Progenitor cell of endocrine pancreas (in vitro differentiated cells): ENCODE results near the gene ZNF865. TPM values are rescaled to one million over a fixed set of nuclear protein-coding genes. Genes with fewer than 3 reads are reported as not detected.

ENCODE experiments used
- DNase-seq: peaks from one replicate; pipeline ENCODE4 v3.0.0; 2021; ENCODE audit warnings: low spot score; ENCODE audit not compliant: unreplicated experiment
- H3K27ac Mint-ChIP-seq: 2 replicates; pipeline ENCODE4 v1.8.0; 2021; ENCODE audit warnings: mild to moderate bottlenecking, moderate library complexity, mixed read lengths
- H3K27me3 Mint-ChIP-seq: 2 replicates; pipeline ENCODE4 v1.8.0; 2021; ENCODE audit warnings: mixed read lengths
- H3K36me3 Mint-ChIP-seq: 2 replicates; pipeline ENCODE4 v1.8.0; 2022; ENCODE audit warnings: mixed read lengths; ENCODE audit not compliant: insufficient read depth
- H3K4me1 Mint-ChIP-seq: 2 replicates; pipeline ENCODE4 v1.8.0; 2021; ENCODE audit warnings: low read depth, mixed read lengths
- H3K4me3 Mint-ChIP-seq: 2 replicates; pipeline ENCODE4 v1.8.0; 2021; ENCODE audit warnings: low read depth, mild to moderate bottlenecking, moderate library complexity, mixed read lengths
- H3K9me3 Mint-ChIP-seq: 2 replicates; pipeline ENCODE4 v1.8.0; 2021; ENCODE audit warnings: low read depth, mixed read lengths
- CTCF ChIP-seq: fragments of 200-600 bp; sonication (generic); IDR thresholded peaks from one replicate; pipeline ENCODE4 v1.5.0; 2021; ENCODE audit warnings: antibody characterized with exemption, mild to moderate bottlenecking; ENCODE audit not compliant: unreplicated experiment
- total RNA-seq: library from RNA; stranded (reverse); gene quantifications from 2 replicates; pipeline ENCODE4 v1.2.1, GENCODE V29; 2021

ZNF865 gene
- total RNA-seq, 1 donor from 2014 or later: 19.9 TPM

GRCh38 chr19:55633861-55634260 lies 28.4 kb downstream of the ZNF865 start:
- Mint-ChIP-seq H3K4me1 (peaks cover 21% of the 10 kb centered on the region), H3K9me3 (no peaks in the 10 kb centered on the region), H3K36me3 (peaks cover 2% of the 10 kb centered on the region), H3K4me3 (peak overlapping the region; percentile 99), H3K27ac (no peak overlapping the region), H3K27me3 (no peaks in the 10 kb centered on the region)
- DNase-seq: no peak
- no peak for TF ChIP-seq CTCF

- Mint-ChIP-seq H3K9me3 (no peaks in the 10 kb centered on the region), H3K36me3 (peaks cover 4% of the 10 kb centered on the region), H3K4me3 (peak overlapping the region; percentile 99), H3K27ac (peak overlapping the region; percentile 99), H3K27me3 (no peaks in the 10 kb centered on the region), H3K4me1 (peaks cover 22% of the 10 kb centered on the region)
- TF ChIP-seq CTCF: no peak
- no peak for DNase-seq
Observed at GRCh38 chr19:55635334-55635717, 29.9 kb downstream of the ZNF865 start.

GRCh38 chr19:55635856-55636440 lies 30.5 kb downstream of the ZNF865 start:
- Mint-ChIP-seq H3K4me1 (peaks cover 25% of the 10 kb centered on the region), H3K36me3 (peaks cover 4% of the 10 kb centered on the region), H3K9me3 (no peaks in the 10 kb centered on the region), H3K27me3 (no peaks in the 10 kb centered on the region), H3K27ac (peak overlapping the region; percentile 99), H3K4me3 (peak overlapping the region; percentile 99)
- TF ChIP-seq CTCF: no peak
- DNase-seq: no peak

GRCh38 chr19:55636723-55637122 lies 31.3 kb downstream of the ZNF865 start:
- peak overlapping the region; percentile 99 for H3K4me3 Mint-ChIP-seq
- peaks cover 4% of the 10 kb centered on the region for H3K36me3 Mint-ChIP-seq
- no peak for DNase-seq
- TF ChIP-seq CTCF: no peak
- no peaks in the 10 kb centered on the region for H3K9me3 Mint-ChIP-seq
- H3K27ac Mint-ChIP-seq: peak overlapping the region; percentile 99
- peaks cover 29% of the 10 kb centered on the region for H3K4me1 Mint-ChIP-seq
- no peaks in the 10 kb centered on the region for H3K27me3 Mint-ChIP-seq

GRCh38 chr19:55637534-55637933 lies 32.1 kb downstream of the ZNF865 start:
- H3K9me3 Mint-ChIP-seq: no peaks in the 10 kb centered on the region
- H3K27ac Mint-ChIP-seq: no peak overlapping the region
- no peaks in the 10 kb centered on the region for H3K27me3 Mint-ChIP-seq
- no peak for DNase-seq
- H3K4me3 Mint-ChIP-seq: peak overlapping the region; percentile 53
- peaks cover 4% of the 10 kb centered on the region for H3K36me3 Mint-ChIP-seq
- H3K4me1 Mint-ChIP-seq: peaks cover 33% of the 10 kb centered on the region
- TF ChIP-seq CTCF: no peak
